Lower leg skin (tissue), 4 donors: ENCODE data around the gene GDF11. TPM values are rescaled to one million over a fixed set of nuclear protein-coding genes. Genes with fewer than 3 reads are reported as not detected.

Experiments
- DNase-seq, 2 donors: peaks; one replicate each; pipeline ENCODE4 v3.0.0-alpha.2; 2019; ENCODE audit warnings: low spot score in 2 of 2
- H3K4me3 ChIP-seq: fragments of 200-600 bp; sonication (generic); 2 replicates; pipeline ENCODE4 v1.5.1; 2017; ENCODE audit warnings: mild to moderate bottlenecking, low read depth; ENCODE audit not compliant: poor library complexity, severe bottlenecking
- CTCF ChIP-seq, 3 donors: fragments of 450-650 bp; IDR thresholded peaks; one replicate each; pipeline ENCODE4 v1.5.1; 2016; ENCODE audit warnings: antibody characterized with exemption in 3 of 3, mild to moderate bottlenecking in 3 of 3, moderate library complexity in 2 of 3
- POLR2A ChIP-seq, 2 donors: fragments of 450-650 bp; IDR thresholded peaks; one replicate each; pipeline ENCODE4 v1.6.1; 2016 to 2017; ENCODE audit warnings: antibody characterized with exemption in 2 of 2, mild to moderate bottlenecking in 1 of 2, moderate library complexity in 1 of 2
- WGBS, 2 donors: methylation state at CpG; one replicate each; pipeline ENCODE4 v1.1.5; 2018; 5-methylcytosine and 5-hydroxymethylcytosine counted together
- intact Hi-C: fragments of 100-400 bp; cut with DNase I; formaldehyde crosslinking; loops from one replicate; pipeline ENCODE4 v1.15.0; 2023; ENCODE audit warnings: low total_unique reads
- total RNA-seq, 4 donors: library from RNA; depleted of rRNA; stranded (reverse); fragments of >200 nt; gene quantifications; one replicate each; pipeline ENCODE4 v1.1.0, GENCODE V29; 2016

The GDF11 gene
- total RNA-seq, 4 donors from 2014 or later = 0.23 to 2.7 (median 0.57) TPM

- 62 to 78% methylated on average over 7 of the region's 7 CpGs for WGBS, 2 donors
- intact Hi-C loops = no loop called here
- DNase-seq = no peak
- no peak for TF ChIP-seq CTCF (IDR thresholded peaks at IDR 0.05)
- no peak for TF ChIP-seq POLR2A (IDR thresholded peaks at IDR 0.05)
- H3K4me3 ChIP-seq = no peak overlapping the region
Observed at GRCh38 chr12:55719371-55719770, 23.6 kb upstream of the GDF11 start.

GRCh38 chr12:55720071-55720564 is 22.8 kb upstream of the GDF11 start, which contains the start of gene RDH5:
Gene RDH5 (plus strand): TSS chr12:55720393. CDS start chr12:55721185, 792 bp downstream.
- 34 to 39% methylated on average over 6 of the region's 6 CpGs for WGBS, 2 donors
- intact Hi-C loops = no loop called here
- H3K4me3 ChIP-seq = no peak within 1 kb of the TSS
- DNase-seq = no peak
- TF ChIP-seq POLR2A (IDR thresholded peaks at IDR 0.05) (no peak), CTCF (IDR thresholded peaks at IDR 0.05) (no peak)

- no peak overlapping the region for H3K4me3 ChIP-seq
- no peak for TF ChIP-seq POLR2A (IDR thresholded peaks at IDR 0.05)
- no peak for TF ChIP-seq CTCF (IDR thresholded peaks at IDR 0.05)
- intact Hi-C loops = no loop called here
- peak in 1 of 2 donors; percentile 93 for DNase-seq
- 11 to 13% methylated on average over 6 to 9 of the region's 9 CpGs for WGBS, 2 donors
Observed at GRCh38 chr12:55720894-55721444, 22.0 kb upstream of the GDF11 start.

GRCh38 chr12:55721601-55722213 is 21.2 kb upstream of the GDF11 start:
- no peak for DNase-seq
- WGBS, 2 donors = 61 to 67% methylated on average over 13 to 14 of the region's 14 CpGs
- intact Hi-C loops = no loop called here
- TF ChIP-seq POLR2A (IDR thresholded peaks at IDR 0.05) = no peak
- TF ChIP-seq CTCF (IDR thresholded peaks at IDR 0.05) = no peak
- H3K4me3 ChIP-seq = no peak overlapping the region

GRCh38 chr12:55722948-55723347 is 20.0 kb upstream of the GDF11 start:
- TF ChIP-seq POLR2A (IDR thresholded peaks at IDR 0.05) (no peak), CTCF (IDR thresholded peaks at IDR 0.05) (no peak)
- H3K4me3 ChIP-seq = no peak overlapping the region
- intact Hi-C loops = no loop called here
- DNase-seq = no peak
- WGBS, 2 donors = 87% methylated on average over 8 of the region's 8 CpGs
